Measurements from ENCODE around the gene GRM4.

Gene GRM4

GRCh38 chr6:33980176-33981175 lies 165.4 kb downstream of the GRM4 start:
- DNase-seq (ENCODE audit: low read depth), result no peak
- TF ChIP-seq CTCF (IDR thresholded peaks at IDR 0.05; ENCODE audit: low read depth, low read length, missing control alignments), result no peak
- in situ Hi-C loops (cut with HindIII; ENCODE audit: low sequenced_read_pairs), result no loop called here
- no peak overlapping the region for H3K4me3 ChIP-seq (ENCODE audit: low read depth, low read length)

- H3K4me3 ChIP-seq (ENCODE audit: low read depth, low read length), result no peak overlapping the region
- DNase-seq (ENCODE audit: low read depth), result no peak
- TF ChIP-seq CTCF (IDR thresholded peaks at IDR 0.05; ENCODE audit: low read depth, low read length, missing control alignments), result no peak
- in situ Hi-C loops (cut with HindIII; ENCODE audit: low sequenced_read_pairs), result no loop called here
Measured at GRCh38 chr6:33979750-33980149, 166.1 kb downstream of the GRM4 start.

- in situ Hi-C loops (cut with HindIII; ENCODE audit: low sequenced_read_pairs), result no loop called here
- H3K4me3 ChIP-seq (ENCODE audit: low read depth, low read length), result no peak overlapping the region
- no peak for TF ChIP-seq CTCF (IDR thresholded peaks at IDR 0.05; ENCODE audit: low read depth, low read length, missing control alignments)
- no peak for DNase-seq (ENCODE audit: low read depth)
Measured at GRCh38 chr6:33978412-33979150, 167.3 kb downstream of the GRM4 start.

- TF ChIP-seq CTCF (IDR thresholded peaks at IDR 0.05; ENCODE audit: low read depth, low read length, missing control alignments), result no peak
- no peak for DNase-seq (ENCODE audit: low read depth)
- in situ Hi-C loops (cut with HindIII; ENCODE audit: low sequenced_read_pairs), result no loop called here
- no peak overlapping the region for H3K4me3 ChIP-seq (ENCODE audit: low read depth, low read length)
Measured at GRCh38 chr6:33977606-33978411, 168.1 kb downstream of the GRM4 start.

GRCh38 chr6:33976437-33977360 lies 169.2 kb downstream of the GRM4 start:
- DNase-seq (ENCODE audit: low read depth), result no peak
- TF ChIP-seq CTCF (IDR thresholded peaks at IDR 0.05; ENCODE audit: low read depth, low read length, missing control alignments), result no peak
- in situ Hi-C loops (cut with HindIII; ENCODE audit: low sequenced_read_pairs), result no loop called here

More at GRCh38 chr6:33976437-33977360, 169.2 kb downstream of the GRM4 start:
- no peak overlapping the region for H3K4me3 ChIP-seq (ENCODE audit: low read depth, low read length)
